HG02870 (cell line): ENCODE measurements around the gene SCMH1.
"Not testable (repeated sequence)": the region's sequence is repeated elsewhere in the genome, so short reads cannot be mapped to it uniquely, and the experiment has no call there.

Source experiments
- ATAC-seq: cut with Tn5 transposase; IDR thresholded peaks from one replicate; pipeline ENCODE4 v1.9.1; 2021; ENCODE audit warnings: mild to moderate bottlenecking, moderate library complexity; ENCODE audit not compliant: unreplicated experiment

SCMH1 gene

GRCh38 chr1:41158147-41158875 lies 83.8 kb downstream of the SCMH1 start:
- ATAC-seq = no peak

- ATAC-seq = no peak
Observed at GRCh38 chr1:41155105-41155504, 87.0 kb downstream of the SCMH1 start.

DNA sequence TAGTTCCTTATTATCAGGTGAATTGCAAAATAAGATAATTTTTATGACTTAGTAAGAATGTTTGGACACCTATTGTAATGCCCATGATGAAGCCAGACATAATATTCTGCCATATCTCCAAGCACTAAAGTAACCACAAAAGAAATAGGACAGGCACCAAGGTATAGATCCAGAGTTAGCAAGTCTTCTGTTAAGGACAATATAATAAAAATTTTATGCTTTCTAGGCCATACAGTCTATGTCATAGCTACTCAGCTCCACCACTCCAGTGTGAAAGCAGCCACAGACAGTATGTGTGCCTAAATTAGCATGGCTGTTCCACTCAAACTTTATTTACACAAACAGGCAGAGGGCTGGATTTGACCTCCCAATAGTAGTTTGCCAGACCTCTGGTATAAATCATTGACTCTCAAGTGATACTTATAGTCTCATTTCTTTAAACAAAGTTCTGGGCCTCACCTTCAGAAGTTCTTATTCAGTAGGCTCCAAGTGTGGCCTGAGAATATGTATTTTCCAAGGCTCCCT lies 88.3 kb downstream of the SCMH1 start:
- no peak for ATAC-seq

DNA sequence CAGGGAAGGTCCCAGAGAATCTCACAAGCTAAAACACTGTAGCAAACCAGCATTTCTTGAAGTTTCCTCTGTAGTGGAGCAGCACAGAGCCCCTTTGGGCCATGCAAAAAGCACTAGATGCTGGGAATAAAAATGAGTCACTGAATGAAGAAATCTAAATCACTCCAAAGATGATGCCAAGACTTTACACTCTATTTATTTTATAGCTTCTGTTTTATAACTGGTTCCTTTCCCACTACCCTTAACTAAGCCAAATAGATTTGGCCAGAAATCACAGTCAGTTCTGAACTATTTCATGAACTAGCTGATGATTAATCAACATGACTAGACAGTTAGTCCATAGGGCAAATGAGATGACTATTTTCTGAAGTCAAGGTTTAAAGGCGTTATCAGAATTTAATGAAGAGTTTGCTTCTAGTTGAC lies 89.5 kb downstream of the SCMH1 start:
- ATAC-seq = no peak

DNA sequence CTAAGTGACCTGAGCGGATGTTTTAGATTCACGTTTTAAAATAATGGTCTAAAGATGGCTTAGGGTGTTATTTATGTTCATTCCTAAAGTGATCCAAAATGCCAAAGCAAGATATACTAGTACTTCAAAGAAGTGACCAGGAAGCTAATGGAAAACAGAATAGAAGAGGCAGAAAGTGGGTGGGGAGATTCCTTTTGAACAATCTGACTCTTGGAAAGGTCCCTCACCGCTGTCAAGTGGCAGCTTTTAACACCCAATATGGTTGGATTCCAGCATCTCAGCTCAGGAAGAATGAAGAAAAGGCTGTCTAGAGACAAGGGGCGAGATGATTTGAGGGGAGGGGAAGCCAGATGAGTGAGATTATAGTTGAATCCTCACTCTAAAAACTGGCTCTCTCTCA lies 90.3 kb downstream of the SCMH1 start:
- ATAC-seq = no peak

- no peak for ATAC-seq
Observed at GRCh38 chr1:41149570-41149969, 92.5 kb downstream of the SCMH1 start.

DNA sequence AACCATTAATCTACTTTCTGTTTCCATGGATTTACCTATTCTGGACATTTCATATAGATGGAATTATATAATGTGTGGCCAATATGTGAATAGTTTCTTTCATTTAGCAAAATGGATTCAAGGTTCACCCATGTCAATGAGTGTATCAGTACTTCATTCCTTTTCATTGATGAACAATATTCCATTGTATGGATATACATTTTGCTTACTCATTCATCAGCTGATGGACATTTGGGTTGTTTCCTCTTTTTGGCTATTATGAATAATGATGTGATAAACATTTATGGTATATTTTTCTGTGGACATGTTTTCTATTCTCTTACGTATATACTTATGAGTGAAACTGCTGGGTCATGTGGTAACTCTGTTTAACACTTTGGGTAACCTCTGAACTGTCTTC lies 97.8 kb downstream of the SCMH1 start:
- ATAC-seq = no peak

DNA sequence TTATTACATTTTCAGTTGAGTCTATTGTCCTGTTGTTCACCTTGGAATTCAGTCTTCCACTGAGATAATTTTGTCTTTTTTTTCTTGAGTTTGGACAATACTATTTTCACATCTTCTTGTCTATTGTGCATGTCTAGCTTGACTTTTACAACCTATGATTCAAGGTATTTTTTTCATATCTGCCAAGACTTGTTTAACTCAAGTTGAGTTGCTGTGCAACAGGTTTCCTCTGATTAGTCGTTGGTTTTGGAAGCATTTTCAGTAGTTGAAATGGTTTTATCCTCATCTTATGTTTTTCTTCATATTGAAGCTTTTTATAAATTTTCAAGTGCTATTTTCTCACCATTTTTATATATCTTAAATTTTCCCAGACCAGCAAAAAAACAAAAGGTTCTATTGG lies 103.6 kb downstream of the SCMH1 start:
- no peak for ATAC-seq

GRCh38 chr1:41135196-41135947 lies 106.7 kb downstream of the SCMH1 start:
- ATAC-seq = no peak

GRCh38 chr1:41134325-41134724 lies 107.8 kb downstream of the SCMH1 start:
- not testable (repeated sequence) for ATAC-seq

DNA sequence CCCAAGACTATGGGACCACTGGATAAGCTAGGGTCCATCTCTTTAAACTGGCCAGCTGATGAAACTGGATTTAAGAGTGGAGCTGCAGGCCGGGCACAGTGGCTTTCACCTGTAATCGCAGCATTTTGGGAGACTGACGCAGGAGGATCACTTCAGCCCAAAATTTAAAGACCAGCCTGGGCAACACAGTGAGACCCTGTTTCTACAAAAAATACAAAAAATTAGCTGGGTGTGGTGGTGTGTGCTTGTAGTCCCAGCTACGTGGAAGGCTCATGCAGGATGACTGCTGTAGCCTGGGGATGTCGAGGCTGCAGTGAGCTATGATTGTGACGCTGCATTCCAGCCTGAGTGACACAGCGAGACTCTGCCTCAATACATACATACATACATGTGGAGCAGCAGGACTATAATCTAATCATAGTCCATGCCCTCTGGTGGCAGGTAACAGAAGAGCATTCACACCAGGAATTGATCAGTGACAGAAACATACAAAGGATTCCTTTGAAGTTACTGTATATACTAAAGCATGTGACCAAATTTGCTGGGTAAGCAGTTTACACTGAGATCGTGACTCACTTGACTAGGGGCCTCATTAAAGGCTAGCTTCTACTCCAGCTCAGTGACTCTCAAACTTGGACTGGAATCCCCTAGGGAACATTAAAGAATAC lies 119.1 kb downstream of the SCMH1 start:
- ATAC-seq = no peak

DNA sequence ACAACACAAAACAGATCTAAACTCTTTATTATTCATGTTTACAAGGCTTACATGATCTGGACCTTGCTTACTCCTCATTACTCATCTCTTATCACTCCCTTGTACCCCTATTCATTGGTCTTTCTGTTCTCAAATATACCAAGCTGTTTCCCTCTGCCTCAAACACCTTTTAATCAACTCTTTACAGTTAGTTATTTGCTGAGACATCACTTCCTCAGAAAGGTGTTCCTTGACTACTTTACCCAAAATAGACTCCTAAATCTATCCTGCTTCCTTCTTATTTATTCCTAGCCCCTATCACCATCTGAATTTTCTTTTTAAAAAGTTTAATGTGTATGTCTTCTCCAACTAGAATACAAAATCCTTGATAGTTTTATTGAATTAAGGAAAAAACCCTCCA lies 120.0 kb downstream of the SCMH1 start:
- no peak for ATAC-seq

DNA sequence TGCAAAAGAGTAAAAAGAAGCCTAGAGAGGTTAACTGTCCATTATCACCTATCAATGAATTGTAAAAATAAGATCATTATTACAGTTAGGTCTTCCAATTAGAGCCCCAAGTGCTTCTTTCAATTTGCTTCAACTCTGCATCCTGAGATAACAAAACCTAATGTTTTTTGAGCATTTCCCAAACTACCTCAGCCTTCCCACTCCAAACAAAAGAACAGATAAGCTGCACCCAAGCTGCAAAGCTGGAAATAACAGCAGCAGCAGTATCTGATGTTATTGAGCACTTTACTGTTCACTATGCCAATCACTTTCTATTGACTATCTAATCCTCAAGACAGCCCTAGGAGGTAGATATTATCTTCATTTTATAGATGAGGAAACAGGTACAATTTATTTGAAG lies 123.5 kb downstream of the SCMH1 start:
- no peak for ATAC-seq

- ATAC-seq = not testable (repeated sequence)
Observed at GRCh38 chr1:41117241-41117640, 124.9 kb downstream of the SCMH1 start.

- ATAC-seq = no peak
Observed at GRCh38 chr1:41110736-41111135, 131.4 kb downstream of the SCMH1 start.

DNA sequence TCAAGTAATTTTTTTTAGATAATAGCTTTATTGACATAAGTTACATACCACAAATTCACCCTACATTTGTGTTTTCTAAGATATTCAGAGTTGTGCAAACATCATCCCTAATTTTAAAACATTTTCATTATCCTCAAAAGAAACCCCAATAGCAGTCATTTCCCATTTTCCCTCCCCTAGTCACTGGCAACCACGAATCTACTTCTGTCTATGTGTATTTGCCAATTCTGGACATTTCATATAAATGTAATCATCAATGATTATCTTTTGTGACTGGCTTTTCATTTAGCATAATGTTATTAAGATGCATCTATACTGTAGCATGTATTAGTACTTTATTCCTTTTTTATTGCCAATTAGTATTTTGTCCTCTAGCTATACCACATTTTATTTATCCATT lies 131.8 kb downstream of the SCMH1 start:
- ATAC-seq = no peak

- no peak for ATAC-seq
Observed at GRCh38 chr1:41109310-41110197, 132.6 kb downstream of the SCMH1 start.

GRCh38 chr1:41108696-41109275 lies 133.3 kb downstream of the SCMH1 start:
- no peak for ATAC-seq

DNA sequence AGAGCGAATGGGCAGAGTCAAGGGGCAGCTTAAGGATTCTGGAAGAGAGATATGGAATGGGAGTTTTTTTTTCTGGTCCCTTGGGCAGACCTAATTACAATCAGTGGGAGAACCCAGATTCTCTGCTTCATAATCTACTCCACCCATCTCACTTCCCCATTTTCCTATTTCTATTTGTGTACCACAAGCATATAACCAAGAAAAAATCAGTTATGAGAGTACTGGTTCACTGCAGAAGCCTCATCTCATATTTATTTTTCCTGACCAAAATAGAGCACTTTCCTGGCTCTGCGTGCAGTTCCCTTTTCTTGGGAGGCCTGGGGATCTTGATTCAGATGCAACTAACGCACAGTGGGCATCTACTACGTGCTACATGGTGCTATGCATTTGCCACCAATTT lies 138.3 kb downstream of the SCMH1 start:
- no peak for ATAC-seq

DNA sequence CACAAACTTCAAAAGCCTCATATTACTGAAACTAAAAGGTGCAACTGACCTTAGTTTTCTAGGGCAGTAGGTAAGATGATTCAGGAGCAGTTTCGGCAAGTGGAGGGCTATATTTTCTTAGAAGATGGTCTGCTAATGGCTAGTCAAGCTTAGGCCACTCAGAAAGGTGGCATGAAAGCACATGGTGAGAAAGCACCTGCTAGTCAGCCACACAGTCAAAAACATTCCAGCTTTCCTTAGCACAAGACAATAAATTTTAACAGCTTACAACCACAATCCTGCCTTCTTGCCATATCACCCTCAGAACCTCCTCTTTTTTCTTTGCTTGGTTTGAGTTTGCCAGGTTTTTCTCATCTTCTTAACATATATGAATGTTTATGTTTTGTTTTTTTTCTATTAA lies 139.5 kb downstream of the SCMH1 start:
- no peak for ATAC-seq
